NCI-H2107 treated with DMSO at 0.1 percent for 48 hours (cell line): ENCODE measurements around the gene TOM1.
A peak's percentile ranks its signal among the peaks of the same experiment; 100 is the strongest.

Experiments
- DNase-seq: peaks from one replicate; lab custom pipeline; 2025; ENCODE audit not compliant: unreplicated experiment; lab: John Stamatoyannopoulos, UW

Gene TOM1

GRCh38 chr22:35306350-35306967, 6.8 kb downstream of the TOM1 start:
- no peak for DNase-seq

GRCh38 chr22:35307372-35307771, 7.7 kb downstream of the TOM1 start:
- DNase-seq = no peak

- no peak for DNase-seq
Observed at GRCh38 chr22:35307892-35308291, 8.2 kb downstream of the TOM1 start.

GRCh38 chr22:35308480-35309021, 8.9 kb downstream of the TOM1 start:
- DNase-seq = no peak

GRCh38 chr22:35310556-35311550, 11.2 kb downstream of the TOM1 start:
- DNase-seq = no peak

- DNase-seq = no peak
Observed at GRCh38 chr22:35311551-35311999, 11.9 kb downstream of the TOM1 start.

- DNase-seq = no peak
Observed at GRCh38 chr22:35312198-35313059, 12.7 kb downstream of the TOM1 start.

- peak; percentile 38 for DNase-seq
Observed at GRCh38 chr22:35313311-35314121, 13.8 kb downstream of the TOM1 start.

- DNase-seq = peak; percentile 30
Observed at GRCh38 chr22:35314161-35314942, 14.7 kb downstream of the TOM1 start.

GRCh38 chr22:35315141-35315854, 15.6 kb downstream of the TOM1 start:
- no peak for DNase-seq

- peak; percentile 33 for DNase-seq
Observed at GRCh38 chr22:35315855-35316745, 16.4 kb downstream of the TOM1 start.

- no peak for DNase-seq
Observed at GRCh38 chr22:35316751-35317150, 17.1 kb downstream of the TOM1 start.

- no peak for DNase-seq
Observed at GRCh38 chr22:35317680-35318290, 18.1 kb downstream of the TOM1 start.

GRCh38 chr22:35318346-35319215, 18.9 kb downstream of the TOM1 start:
- no peak for DNase-seq

GRCh38 chr22:35319244-35319985, 19.7 kb downstream of the TOM1 start:
- DNase-seq = no peak

- no peak for DNase-seq
Observed at GRCh38 chr22:35322126-35322525, 22.4 kb downstream of the TOM1 start.
